OCI-LY3 (cell line): Measurements from ENCODE around the gene AFAP1.

Source experiments
- H2AFZ ChIP-seq: fragments of 200-600, 300-600 bp; shearing (Covaris generic); 2 replicates; pipeline ENCODE4 v1.6.0; 2014; ENCODE audit warnings: antibody characterized with exemption, low read depth, low read length
- H3K27ac ChIP-seq: fragments of 200-600, 300-600 bp; sonication (generic); 2 replicates; pipeline ENCODE4 v1.5.1; 2014; ENCODE audit warnings: mild to moderate bottlenecking, low read length, moderate library complexity, mixed read lengths
- H3K27me3 ChIP-seq: fragments of 200-600, 300-600 bp; sonication (generic); 2 replicates; pipeline ENCODE4 v1.6.1; 2014; ENCODE audit warnings: low read depth, low read length, mixed read lengths
- H3K36me3 ChIP-seq: fragments of 200-600, 300-600 bp; sonication (generic); replicated peaks from 2 replicates; pipeline ENCODE3; 2014; ENCODE audit warnings: low read depth, low read length, mixed read lengths
- H3K4me1 ChIP-seq: fragments of 300-600, 200-600 bp; sonication (generic); 2 replicates; pipeline ENCODE4 v1.6.1; 2014; ENCODE audit warnings: low read length, mixed read lengths
- H3K4me2 ChIP-seq: fragments of 200-600, 300-600 bp; sonication (generic); 2 replicates; pipeline ENCODE4 v1.6.1; 2014; ENCODE audit warnings: low read length, mixed read lengths
- H3K4me3 ChIP-seq: fragments of 300-600, 200-600 bp; sonication (generic); 2 replicates; pipeline ENCODE4 v1.5.1; 2014; ENCODE audit warnings: antibody characterized with exemption, mild to moderate bottlenecking, low read length, moderate library complexity
- H3K79me2 ChIP-seq: fragments of 300-600, 200-600 bp; shearing (Covaris generic); 2 replicates; pipeline ENCODE4 v1.6.1; 2014; ENCODE audit warnings: mild to moderate bottlenecking, low read length, mixed read lengths
- H3K9ac ChIP-seq: fragments of 300-600, 200-600 bp; shearing (Covaris generic); 2 replicates; pipeline ENCODE4 v1.6.0; 2014; ENCODE audit warnings: mild to moderate bottlenecking, low read length, moderate library complexity
- H3K9me3 ChIP-seq: fragments of 200-600, 300-600 bp; shearing (Covaris generic); 2 replicates; pipeline ENCODE4 v1.6.1; 2014; ENCODE audit warnings: low read length, mixed read lengths; ENCODE audit not compliant: insufficient read depth
- H4K20me1 ChIP-seq: fragments of 200-600, 300-600 bp; sonication (generic); 2 replicates; pipeline ENCODE4 v1.6.1; 2016; ENCODE audit warnings: low read length, mixed read lengths; ENCODE audit not compliant: insufficient read depth
- EZH2phosphoT487 ChIP-seq: fragments of 200-600 bp; shearing (Covaris generic); IDR thresholded peaks from 2 replicates; pipeline ENCODE4 v1.6.1; 2018; ENCODE audit warnings: antibody characterized with exemption, mixed run types, low read depth
- TF ChIP-seq, protein P1 (sequence below): fragments of 200-600, 300-600 bp; sonication (generic); IDR thresholded peaks from 2 replicates; pipeline ENCODE4 v1.5.1; 2014; ENCODE audit warnings: antibody characterized with exemption, low read length, low read depth

The AFAP1 gene

DNA sequence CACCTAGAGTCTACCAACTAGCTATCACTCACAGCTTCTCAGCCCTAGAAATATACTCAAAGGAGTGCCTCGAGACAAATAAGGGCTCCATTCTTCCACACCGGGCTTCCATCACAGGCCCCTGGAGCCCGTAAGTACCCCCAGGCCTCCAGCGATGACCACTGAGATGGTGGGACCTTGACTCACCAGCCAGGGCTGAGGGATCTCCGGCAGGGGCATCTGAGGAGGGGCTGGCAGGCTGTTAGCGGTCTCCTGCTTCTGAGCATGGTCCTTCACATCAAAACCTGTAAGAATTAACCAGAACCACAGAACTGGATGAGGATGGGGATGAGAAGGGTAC, 71.3 kb downstream of the AFAP1 start:
- Histone ChIP-seq H3K4me1 (no peaks in the 10 kb centered on the region), H3K4me3 (no peak overlapping the region), H3K36me3 (no peaks in the 10 kb centered on the region), H4K20me1 (no peaks in the 10 kb centered on the region), H3K27ac (no peak overlapping the region), H2AFZ (no peak overlapping the region), H3K4me2 (no peak overlapping the region), H3K9ac (no peak overlapping the region), H3K27me3 (0 out of 2 replicates have a peak, but pooled peaks cover 11% of the 10 kb centered on the region), H3K9me3 (no peaks in the 10 kb centered on the region; the same call in 1 of the 2 replicates), H3K79me2 (no peaks in the 10 kb centered on the region)
- no peak for TF ChIP-seq EZH2phosphoT487
- TF ChIP-seq, protein P1, sequence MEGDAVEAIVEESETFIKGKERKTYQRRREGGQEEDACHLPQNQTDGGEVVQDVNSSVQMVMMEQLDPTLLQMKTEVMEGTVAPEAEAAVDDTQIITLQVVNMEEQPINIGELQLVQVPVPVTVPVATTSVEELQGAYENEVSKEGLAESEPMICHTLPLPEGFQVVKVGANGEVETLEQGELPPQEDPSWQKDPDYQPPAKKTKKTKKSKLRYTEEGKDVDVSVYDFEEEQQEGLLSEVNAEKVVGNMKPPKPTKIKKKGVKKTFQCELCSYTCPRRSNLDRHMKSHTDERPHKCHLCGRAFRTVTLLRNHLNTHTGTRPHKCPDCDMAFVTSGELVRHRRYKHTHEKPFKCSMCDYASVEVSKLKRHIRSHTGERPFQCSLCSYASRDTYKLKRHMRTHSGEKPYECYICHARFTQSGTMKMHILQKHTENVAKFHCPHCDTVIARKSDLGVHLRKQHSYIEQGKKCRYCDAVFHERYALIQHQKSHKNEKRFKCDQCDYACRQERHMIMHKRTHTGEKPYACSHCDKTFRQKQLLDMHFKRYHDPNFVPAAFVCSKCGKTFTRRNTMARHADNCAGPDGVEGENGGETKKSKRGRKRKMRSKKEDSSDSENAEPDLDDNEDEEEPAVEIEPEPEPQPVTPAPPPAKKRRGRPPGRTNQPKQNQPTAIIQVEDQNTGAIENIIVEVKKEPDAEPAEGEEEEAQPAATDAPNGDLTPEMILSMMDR = no peak

DNA sequence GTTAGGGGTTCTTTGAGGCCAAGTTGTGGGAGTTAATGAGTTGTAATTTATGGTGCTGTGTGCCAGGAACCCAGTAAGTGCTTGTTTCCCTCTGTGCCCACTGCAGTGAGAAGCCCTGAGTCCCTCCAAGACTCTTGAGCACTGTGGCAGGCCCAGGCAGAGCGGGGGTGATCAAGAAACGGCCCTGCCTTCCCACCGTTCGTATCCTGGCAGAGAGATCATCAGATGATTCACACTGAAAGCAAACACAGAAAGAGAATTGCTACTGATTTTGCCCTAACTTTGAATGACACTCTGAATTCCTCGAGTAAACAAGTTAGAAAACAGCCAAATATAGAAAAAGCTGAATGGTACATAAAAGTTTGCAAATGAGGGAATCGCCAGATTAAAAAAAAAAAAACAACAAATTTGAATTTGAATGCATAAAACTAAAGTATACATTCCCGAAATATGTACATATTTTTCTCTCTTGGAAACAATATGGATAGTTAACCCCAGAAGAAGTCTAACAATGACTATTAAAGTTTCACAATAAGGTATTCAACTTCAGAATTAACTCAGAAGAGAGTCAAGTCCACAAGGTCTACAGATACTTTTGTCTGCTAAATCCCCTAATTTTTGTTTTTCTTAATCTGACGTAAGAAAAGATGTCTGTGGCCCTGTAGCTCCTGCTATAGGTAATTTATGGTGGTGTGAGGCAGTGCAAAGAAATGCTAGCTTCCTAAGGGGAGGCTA, 71.8 kb downstream of the AFAP1 start:
- Histone ChIP-seq H2AFZ (no peak overlapping the region), H3K4me3 (no peak overlapping the region), H3K9ac (no peak overlapping the region), H3K4me2 (no peak overlapping the region), H3K27me3 (0 out of 2 replicates have a peak, but pooled peaks cover 11% of the 10 kb centered on the region), H3K79me2 (no peaks in the 10 kb centered on the region), H4K20me1 (no peaks in the 10 kb centered on the region), H3K9me3 (no peaks in the 10 kb centered on the region; the same call in 1 of the 2 replicates), H3K4me1 (no peaks in the 10 kb centered on the region), H3K36me3 (no peaks in the 10 kb centered on the region), H3K27ac (no peak overlapping the region)
- TF ChIP-seq, protein P1 = no peak
- TF ChIP-seq EZH2phosphoT487 = no peak

DNA sequence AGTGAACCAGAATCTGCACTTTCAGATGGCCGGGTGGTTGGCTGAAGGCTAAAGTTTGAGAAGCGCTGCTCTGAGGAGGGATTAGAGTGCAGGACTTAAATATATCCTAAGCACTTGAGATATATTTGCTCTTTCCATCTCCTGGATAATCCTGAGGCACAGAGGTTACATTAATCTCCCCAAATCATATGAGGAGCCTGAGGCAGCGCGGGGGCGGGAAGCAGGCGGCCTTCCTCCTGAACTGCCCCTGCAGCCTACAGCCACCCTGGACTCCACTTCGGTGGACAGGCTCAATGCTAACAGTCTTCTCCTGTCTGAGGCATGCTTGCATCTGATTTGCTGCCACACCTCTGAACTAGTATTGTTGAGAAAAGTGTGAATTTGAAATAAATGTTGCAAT, 72.5 kb downstream of the AFAP1 start:
- TF ChIP-seq, protein P1 = no peak
- no peak for TF ChIP-seq EZH2phosphoT487
- Histone ChIP-seq H2AFZ (no peak overlapping the region), H3K36me3 (no peaks in the 10 kb centered on the region), H3K27ac (no peak overlapping the region), H4K20me1 (no peaks in the 10 kb centered on the region), H3K4me3 (no peak overlapping the region), H3K27me3 (0 out of 2 replicates have a peak, but pooled peaks cover 8% of the 10 kb centered on the region), H3K79me2 (no peaks in the 10 kb centered on the region), H3K9ac (no peak overlapping the region), H3K4me1 (no peaks in the 10 kb centered on the region), H3K4me2 (no peak overlapping the region), H3K9me3 (no peaks in the 10 kb centered on the region; the same call in 1 of the 2 replicates)

DNA sequence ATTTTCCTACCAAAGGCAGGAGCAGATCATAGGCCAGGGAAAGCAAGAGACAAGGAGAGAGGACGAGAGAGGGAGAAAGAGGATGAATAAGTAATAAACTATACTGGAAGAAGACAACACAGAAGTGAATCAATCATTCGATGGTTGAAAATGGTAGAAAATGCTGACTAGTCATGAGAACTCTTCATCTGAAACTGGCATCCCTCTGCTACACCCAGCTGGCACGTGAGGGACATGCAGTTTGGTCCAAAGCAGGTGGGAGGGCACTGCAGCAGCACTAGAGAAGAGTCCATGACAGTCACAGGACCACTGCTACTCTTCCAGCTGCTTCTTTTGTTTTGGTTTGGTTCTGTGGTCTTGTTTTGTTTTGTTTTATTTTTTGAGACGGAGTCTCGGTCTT, 74.1 kb downstream of the AFAP1 start:
- Histone ChIP-seq H2AFZ (no peak overlapping the region), H3K27me3 (0 out of 2 replicates have a peak, but pooled peaks cover 8% of the 10 kb centered on the region), H3K36me3 (no peaks in the 10 kb centered on the region), H3K79me2 (no peaks in the 10 kb centered on the region), H3K4me1 (no peaks in the 10 kb centered on the region), H3K9ac (no peak overlapping the region), H4K20me1 (no peaks in the 10 kb centered on the region), H3K4me2 (no peak overlapping the region), H3K4me3 (no peak overlapping the region), H3K9me3 (no peaks in the 10 kb centered on the region; the same call in 1 of the 2 replicates), H3K27ac (no peak overlapping the region)
- TF ChIP-seq, protein P1 = no peak
- TF ChIP-seq EZH2phosphoT487 = no peak
